ENCODE data around the gene KCNB1. TPM values are rescaled to one million over a fixed set of nuclear protein-coding genes. Genes with fewer than 3 reads are reported as not detected.

Gene KCNB1
- total and polyA plus RNA-seq, 2 experiments from 2014 or later, result 0.06 to 0.10 TPM

GRCh38 chr20:49398401-49399144 is 83.9 kb downstream of the KCNB1 start:
- no peaks in the 10 kb centered on the region for H3K9me3 ChIP-seq (ENCODE audit: low read depth)
- no peak for TF ChIP-seq CTCF (IDR thresholded peaks at IDR 0.05; ENCODE audit: low read depth, low read length)
- no peaks in the 10 kb centered on the region for H3K27me3 ChIP-seq
- DNase-seq (ENCODE audit: low read depth in 1 of 2, low spot score in 1 of 2), result no peak
- H3K4me1 ChIP-seq (ENCODE audit: low read depth), result no peaks in the 10 kb centered on the region
- H3K27ac ChIP-seq, result no peak overlapping the region
- no peak overlapping the region for H3K4me3 ChIP-seq
- no peaks in the 10 kb centered on the region for H3K36me3 ChIP-seq

GRCh38 chr20:49397525-49397924 is 84.9 kb downstream of the KCNB1 start:
- no peaks in the 10 kb centered on the region for H3K4me1 ChIP-seq (ENCODE audit: low read depth)
- H3K27ac ChIP-seq, result no peak overlapping the region
- no peaks in the 10 kb centered on the region for H3K27me3 ChIP-seq
- no peaks in the 10 kb centered on the region for H3K9me3 ChIP-seq (ENCODE audit: low read depth)
- DNase-seq (ENCODE audit: low read depth in 1 of 2, low spot score in 1 of 2), result peak in 1 of 2 donors; percentile 41
- no peak overlapping the region for H3K4me3 ChIP-seq
- H3K36me3 ChIP-seq, result no peaks in the 10 kb centered on the region
- no peak for TF ChIP-seq CTCF (IDR thresholded peaks at IDR 0.05; ENCODE audit: low read depth, low read length)

- no peaks in the 10 kb centered on the region for H3K9me3 ChIP-seq (ENCODE audit: low read depth)
- H3K4me3 ChIP-seq, result no peak overlapping the region
- H3K27me3 ChIP-seq, result no peaks in the 10 kb centered on the region
- H3K36me3 ChIP-seq, result no peaks in the 10 kb centered on the region
- TF ChIP-seq CTCF (IDR thresholded peaks at IDR 0.05; ENCODE audit: low read depth, low read length), result peak; percentile 5
- no peaks in the 10 kb centered on the region for H3K4me1 ChIP-seq (ENCODE audit: low read depth)
- H3K27ac ChIP-seq, result no peak overlapping the region
- DNase-seq (ENCODE audit: low read depth in 1 of 2, low spot score in 1 of 2), result no peak
These were observed 86.2 kb downstream of the KCNB1 start for GRCh38 chr20:49396230-49396629.

- H3K4me3 ChIP-seq, result no peak overlapping the region
These were observed 86.8 kb downstream of the KCNB1 start for GRCh38 chr20:49395659-49396058.

GRCh38 chr20:49395183-49395582 is 87.3 kb downstream of the KCNB1 start:
- Histone ChIP-seq H3K4me3 (no peak overlapping the region), H3K36me3 (no peaks in the 10 kb centered on the region), H3K27me3 (no peaks in the 10 kb centered on the region), H3K9me3 (ENCODE audit: low read depth) (no peaks in the 10 kb centered on the region), H3K27ac (no peak overlapping the region), H3K4me1 (ENCODE audit: low read depth) (no peaks in the 10 kb centered on the region)
- TF ChIP-seq CTCF (IDR thresholded peaks at IDR 0.05; ENCODE audit: low read depth, low read length), result no peak
- DNase-seq (ENCODE audit: low read depth in 1 of 2, low spot score in 1 of 2), result no peak

More at GRCh38 chr20:49395659-49396058, 86.8 kb downstream of the KCNB1 start:
- no peak for TF ChIP-seq CTCF (IDR thresholded peaks at IDR 0.05; ENCODE audit: low read depth, low read length)
- Histone ChIP-seq H3K4me1 (ENCODE audit: low read depth) (no peaks in the 10 kb centered on the region), H3K36me3 (no peaks in the 10 kb centered on the region), H3K27ac (no peak overlapping the region), H3K27me3 (no peaks in the 10 kb centered on the region), H3K9me3 (ENCODE audit: low read depth) (no peaks in the 10 kb centered on the region)
- no peak for DNase-seq (ENCODE audit: low read depth in 1 of 2, low spot score in 1 of 2)

Measured in cardiac muscle cell (in vitro differentiated cells and primary cell).